Mononuclear cell (primary cell): ENCODE results near the gene N4BP2. TPM values are rescaled to one million over a fixed set of nuclear protein-coding genes. Genes with fewer than 3 reads are reported as not detected.
"Not testable (repeated sequence)": the region's sequence is repeated elsewhere in the genome, so short reads cannot be mapped to it uniquely, and the experiment has no call there.

Experiments used
- H3K27me3 ChIP-seq: 2 replicates; pipeline ENCODE4 v1.6.0; 2011; ENCODE audit warnings: low read length, control low read depth; ENCODE audit not compliant: insufficient read depth
- H3K4me1 ChIP-seq: 2 replicates; pipeline ENCODE4 v1.5.1; 2011; ENCODE audit warnings: mild to moderate bottlenecking, low read length, control low read depth; ENCODE audit not compliant: insufficient read depth
- H3K4me3 ChIP-seq: 2 replicates; pipeline ENCODE4 v1.5.1; 2011; ENCODE audit warnings: mild to moderate bottlenecking, low read length, moderate library complexity
- H3K9me3 ChIP-seq: 2 replicates; pipeline ENCODE4 v1.5.1; 2011; ENCODE audit warnings: low read depth, mild to moderate bottlenecking, control low read depth, low read length
- total RNA-seq: library from RNA; depleted of rRNA; stranded (reverse); fragments of >200 nt; gene quantifications from one replicate; pipeline ENCODE4 v1.2.3, GENCODE V29; 2012

Gene N4BP2
- total RNA-seq, 1 donor, result 36.2 TPM

- H3K9me3 ChIP-seq, result no peaks in the 10 kb centered on the region
- peaks cover 24% of the 10 kb centered on the region for H3K4me1 ChIP-seq
- no peaks in the 10 kb centered on the region for H3K27me3 ChIP-seq
- H3K4me3 ChIP-seq, result no peak overlapping the region
Measured at GRCh38 chr4:40122941-40123340, 66.3 kb downstream of the N4BP2 start.

GRCh38 chr4:40124690-40125089, 68.0 kb downstream of the N4BP2 start:
- no peak overlapping the region for H3K4me3 ChIP-seq

GRCh38 chr4:40130401-40131036, 73.9 kb downstream of the N4BP2 start:
- H3K4me1 ChIP-seq, result no peaks in the 10 kb centered on the region
- no peaks in the 10 kb centered on the region for H3K27me3 ChIP-seq
- no peaks in the 10 kb centered on the region for H3K9me3 ChIP-seq
- no peak overlapping the region for H3K4me3 ChIP-seq

More at GRCh38 chr4:40124690-40125089, 68.0 kb downstream of the N4BP2 start:
- H3K27me3 ChIP-seq, result no peaks in the 10 kb centered on the region
- H3K9me3 ChIP-seq, result no peaks in the 10 kb centered on the region
- peaks cover 24% of the 10 kb centered on the region for H3K4me1 ChIP-seq

- Histone ChIP-seq H3K9me3 (no peaks in the 10 kb centered on the region), H3K4me3 (no peak overlapping the region), H3K4me1 (no peaks in the 10 kb centered on the region), H3K27me3 (no peaks in the 10 kb centered on the region)
Measured at GRCh38 chr4:40132816-40133215, 76.2 kb downstream of the N4BP2 start.

GRCh38 chr4:40134206-40134917, 77.7 kb downstream of the N4BP2 start:
- no peaks in the 10 kb centered on the region for H3K27me3 ChIP-seq
- H3K9me3 ChIP-seq, result no peaks in the 10 kb centered on the region
- H3K4me1 ChIP-seq, result no peaks in the 10 kb centered on the region
- no peak overlapping the region for H3K4me3 ChIP-seq

GRCh38 chr4:40136202-40136601, 79.6 kb downstream of the N4BP2 start:
- H3K4me3 ChIP-seq, H3K9me3 ChIP-seq, H3K4me1 ChIP-seq, H3K27me3 ChIP-seq: not testable (repeated sequence)

- Histone ChIP-seq H3K9me3 (no peaks in the 10 kb centered on the region), H3K4me1 (no peaks in the 10 kb centered on the region), H3K27me3 (no peaks in the 10 kb centered on the region), H3K4me3 (no peak overlapping the region)
Measured at GRCh38 chr4:40140196-40140595, 83.5 kb downstream of the N4BP2 start.

GRCh38 chr4:40140597-40140996, 83.9 kb downstream of the N4BP2 start:
- not testable (repeated sequence) for H3K4me1 ChIP-seq, H3K9me3 ChIP-seq, H3K4me3 ChIP-seq, H3K27me3 ChIP-seq

- no peaks in the 10 kb centered on the region for H3K9me3 ChIP-seq
- no peaks in the 10 kb centered on the region for H3K4me1 ChIP-seq
Measured at GRCh38 chr4:40143926-40144508, 87.4 kb downstream of the N4BP2 start.

GRCh38 chr4:40144716-40145115, 88.1 kb downstream of the N4BP2 start:
- no peaks in the 10 kb centered on the region for H3K4me1 ChIP-seq
- no peaks in the 10 kb centered on the region for H3K27me3 ChIP-seq
- H3K9me3 ChIP-seq, result no peaks in the 10 kb centered on the region
- H3K4me3 ChIP-seq, result no peak overlapping the region

More at GRCh38 chr4:40143926-40144508, 87.4 kb downstream of the N4BP2 start:
- Histone ChIP-seq H3K4me3 (no peak overlapping the region), H3K27me3 (no peaks in the 10 kb centered on the region)

GRCh38 chr4:40147490-40147889, 90.8 kb downstream of the N4BP2 start:
- H3K4me3 ChIP-seq, H3K27me3 ChIP-seq, H3K9me3 ChIP-seq, H3K4me1 ChIP-seq: not testable (repeated sequence)

- Histone ChIP-seq H3K9me3 (no peaks in the 10 kb centered on the region), H3K27me3 (no peaks in the 10 kb centered on the region), H3K4me3 (no peak overlapping the region), H3K4me1 (no peaks in the 10 kb centered on the region)
Measured at GRCh38 chr4:40149960-40150385, 93.3 kb downstream of the N4BP2 start.

GRCh38 chr4:40150932-40151331, 94.3 kb downstream of the N4BP2 start:
- Histone ChIP-seq H3K4me3 (no peak overlapping the region), H3K4me1 (no peaks in the 10 kb centered on the region), H3K9me3 (no peaks in the 10 kb centered on the region), H3K27me3 (no peaks in the 10 kb centered on the region)

GRCh38 chr4:40152637-40153036, 96.0 kb downstream of the N4BP2 start:
- no peaks in the 10 kb centered on the region for H3K9me3 ChIP-seq
- H3K4me3 ChIP-seq, result no peak overlapping the region
- no peaks in the 10 kb centered on the region for H3K27me3 ChIP-seq
- no peaks in the 10 kb centered on the region for H3K4me1 ChIP-seq

GRCh38 chr4:40157436-40157835, 100.8 kb downstream of the N4BP2 start:
- Histone ChIP-seq H3K27me3 (no peaks in the 10 kb centered on the region), H3K4me3 (no peak overlapping the region), H3K9me3 (no peaks in the 10 kb centered on the region), H3K4me1 (no peaks in the 10 kb centered on the region)

- H3K4me3 ChIP-seq, result no peak overlapping the region
- H3K4me1 ChIP-seq, result no peaks in the 10 kb centered on the region
- no peaks in the 10 kb centered on the region for H3K27me3 ChIP-seq
- H3K9me3 ChIP-seq, result no peaks in the 10 kb centered on the region
Measured at GRCh38 chr4:40160258-40160657, 103.6 kb downstream of the N4BP2 start.
